Endothelial cell of umbilical vein (primary cell): ENCODE data around the gene PIGH. TPM values are rescaled to one million over a fixed set of nuclear protein-coding genes. Genes with fewer than 3 reads are reported as not detected.

Source experiments
- BruUV-seq: library from RNA; stranded (reverse); fragments of 400-500 nt; replicated peaks from 2 replicates; lab custom pipeline; 2021; lab: Mats Ljungman, UMichigan
- CTCF ChIA-PET: fragments of 300-600, 350-600 bp; sonication (Branson Sonifier 250); formaldehyde crosslinking; loops from one replicate; lab custom pipeline; 2021; ENCODE audit warnings: antibody characterized with exemption, inconsistent platforms; lab: Charles Lee
- POLR2A ChIA-PET: fragments of 300-600, 350-600 bp; sonication (Branson Sonifier 250); formaldehyde crosslinking; loops from one replicate; lab custom pipeline; 2021; ENCODE audit warnings: antibody characterized with exemption, inconsistent platforms; lab: Charles Lee
- DNase-seq: peaks from one replicate; pipeline ENCODE4 v3.0.0-alpha.2; 2011; ENCODE audit warnings: low read depth, low spot score
- FAIRE-seq: peaks from 2 replicates; lab custom pipeline; 2011; peaks lifted over from hg19 to GRCh38; lab: Jason Lieb, UNC
- H2AFZ ChIP-seq: 2 replicates; pipeline ENCODE4 v1.6.0; 2012; ENCODE audit warnings: low read depth, low read length, control low read depth, inconsistent platforms
- H3K27ac ChIP-seq: 2 replicates; pipeline ENCODE4 v1.5.1; 2011; ENCODE audit warnings: low read depth, mild to moderate bottlenecking, control low read depth, low read length, moderate library complexity; ENCODE audit not compliant: insufficient read depth
- H3K27me3 ChIP-seq, 2 experiments: 2 replicates each; pipeline versions ENCODE4 v1.6.0 to v1.6.1; 2011; ENCODE audit warnings: low read length in 2 of 2, mixed read lengths in 1 of 2; ENCODE audit not compliant: control insufficient read depth in 2 of 2, insufficient read depth in 2 of 2
- H3K36me3 ChIP-seq, 2 experiments: 2 replicates in 1 of 2; 3 replicates in 1 of 2; pipeline ENCODE4 v1.5.1; 2011; ENCODE audit warnings: low read length in 2 of 2, mild to moderate bottlenecking in 1 of 2, moderate library complexity in 1 of 2; ENCODE audit not compliant: control insufficient read depth in 2 of 2, insufficient read depth in 2 of 2; ENCODE audit errors: extremely low read depth in 1 of 2
- H3K4me1 ChIP-seq: 3 replicates; pipeline ENCODE4 v1.5.1; 2011; ENCODE audit warnings: mild to moderate bottlenecking, low read length; ENCODE audit not compliant: control insufficient read depth, insufficient read depth; ENCODE audit errors: extremely low read depth
- H3K4me2 ChIP-seq: 2 replicates; pipeline ENCODE4 v1.6.1; 2011; ENCODE audit warnings: low read length, control low read depth, mixed read lengths; ENCODE audit not compliant: insufficient read depth
- H3K4me3 ChIP-seq, 3 experiments: fragments of 200-600 bp in 1 of 3; sonication (generic), shearing (Covaris generic) in 1 of 3; replicated peaks in 1 of 3; 2 replicates each; pipeline ENCODE4 v1.5.1; 2011 to 2016; ENCODE audit warnings: control low read depth in 3 of 3, low read length in 3 of 3, mild to moderate bottlenecking in 2 of 3, inconsistent platforms in 1 of 3, low read depth in 1 of 3, moderate library complexity in 1 of 3; ENCODE audit not compliant: insufficient read depth in 1 of 3
- H3K79me2 ChIP-seq: 2 replicates; pipeline ENCODE4 v1.6.0; 2012; ENCODE audit warnings: low read length, inconsistent platforms; ENCODE audit not compliant: control insufficient read depth, insufficient read depth
- H3K9ac ChIP-seq: replicated peaks from 2 replicates; pipeline ENCODE3; 2011; ENCODE audit warnings: low read length, control low read depth; ENCODE audit not compliant: insufficient read depth; ENCODE audit errors: extremely low read depth
- H3K9me1 ChIP-seq: replicated peaks from 3 replicates; pipeline ENCODE4 v1.6.0; 2011; ENCODE audit warnings: mild to moderate bottlenecking, low read length; ENCODE audit not compliant: control insufficient read depth, insufficient read depth; ENCODE audit errors: extremely low read depth
- H3K9me3 ChIP-seq: replicated peaks from 2 replicates; pipeline ENCODE4 v1.5.1; 2012; ENCODE audit warnings: low read length, inconsistent platforms; ENCODE audit not compliant: control insufficient read depth, insufficient read depth
- H4K20me1 ChIP-seq: replicated peaks from 2 replicates; pipeline ENCODE3; 2011; ENCODE audit warnings: mild to moderate bottlenecking, low read length; ENCODE audit not compliant: control insufficient read depth, insufficient read depth; ENCODE audit errors: extremely low read depth
- CTCF ChIP-seq, 2 donors: IDR thresholded peaks; 1 replicate in 1 of 2; 2 replicates in 1 of 2; pipeline ENCODE4 v1.5.1; 2011; ENCODE audit warnings: low read length in 2 of 2, mild to moderate bottlenecking in 2 of 2, moderate library complexity in 2 of 2, control low read depth in 1 of 2, inconsistent platforms in 1 of 2, low read depth in 1 of 2; ENCODE audit not compliant: insufficient read depth in 1 of 2; ENCODE audit errors: extremely low read depth in 1 of 2
- EZH2 ChIP-seq: IDR thresholded peaks from 2 replicates; pipeline ENCODE4 v1.6.1; 2012; ENCODE audit warnings: borderline replicate concordance, low read depth, mild to moderate bottlenecking, moderate library complexity, low read length, inconsistent platforms; ENCODE audit not compliant: severe bottlenecking
- FOS ChIP-seq: IDR thresholded peaks from 2 replicates; pipeline ENCODE4 v1.6.1; 2011; ENCODE audit warnings: mild to moderate bottlenecking, low read length, moderate library complexity, borderline replicate concordance; ENCODE audit not compliant: insufficient read depth
- GATA2 ChIP-seq: IDR thresholded peaks from 2 replicates; pipeline ENCODE4 v1.7.0; 2011; ENCODE audit warnings: low read depth, mild to moderate bottlenecking, moderate library complexity, mixed read lengths, low read length; ENCODE audit not compliant: insufficient read length, insufficient read depth
- JUN ChIP-seq: IDR thresholded peaks from 2 replicates; pipeline ENCODE4 v1.6.1; 2011; ENCODE audit warnings: borderline replicate concordance, low read depth; ENCODE audit not compliant: insufficient read length, insufficient read depth
- MAX ChIP-seq: IDR thresholded peaks from 2 replicates; pipeline ENCODE4 v1.6.1; 2011; ENCODE audit not compliant: insufficient read depth, insufficient read length
- MYC ChIP-seq: IDR thresholded peaks from one replicate; pipeline ENCODE4 v1.6.1; 2011; ENCODE audit warnings: mild to moderate bottlenecking, low read depth, low read length
- POLR2A ChIP-seq: IDR thresholded peaks from 2 replicates; pipeline ENCODE4 v1.6.1; 2012; ENCODE audit warnings: low read depth, mild to moderate bottlenecking, control low read depth, low read length
- POLR2AphosphoS5 ChIP-seq: IDR thresholded peaks from 2 replicates; pipeline ENCODE4 v1.6.1; 2012; ENCODE audit warnings: low read depth, mild to moderate bottlenecking, control low read depth, low read length, moderate library complexity; ENCODE audit not compliant: insufficient read depth
- dilution Hi-C: fragments of 300-500 bp; cut with MboI; formaldehyde crosslinking; loops from one replicate; pipeline ENCODE4 v1.15.0; 2019; ENCODE audit warnings: low sequenced_read_pairs; ENCODE audit not compliant: extremely low pct_ligation_motif_present
- intact Hi-C: fragments of 100-400 bp; cut with micrococcal nuclease; formaldehyde crosslinking; loops from one replicate; pipeline ENCODE4 v1.10.0; 2022
- polyA plus RNA-seq, 4 experiments: library from polyadenylated mRNA; depleted of rRNA in 3 of 4; stranded (reverse) in 3 of 4; unstranded in 1 of 4; fragments of >200 nt; gene quantifications; 2 replicates each; pipeline versions ENCODE4 v1.2.1 to v1.2.3, GENCODE V29; 2011 to 2012; ENCODE audit warnings: missing spikeins in 1 of 4
- total RNA-seq: library from RNA; stranded (reverse); gene quantifications from 2 replicates; pipeline ENCODE4 v1.2.3, GENCODE V29; 2021

PIGH gene
- total and polyA plus RNA-seq, 2 donors (not counting 3 experiments of a cell fraction or from before 2014, with no cell fraction given), result 12.3 to 18.0 TPM

GRCh38 chr14:67582061-67582460, 18.0 kb downstream of the PIGH start:
- intact Hi-C loops, result no loop called here
- dilution Hi-C loops, result no loop called here
- FAIRE-seq, result no peak

More at GRCh38 chr14:67582061-67582460, 18.0 kb downstream of the PIGH start:
- Histone ChIP-seq H4K20me1 (no peaks in the 10 kb centered on the region), H3K9me1 (no peaks in the 10 kb centered on the region), H3K36me3 (no peaks in the 10 kb centered on the region), H3K4me2 (no peak overlapping the region), H3K4me3 (no peak overlapping the region), H3K4me1 (no peaks in the 10 kb centered on the region), H3K9ac (no peak overlapping the region), H3K27me3 (peaks cover 0 to 2% of the 10 kb centered on the region in 2 experiments), H2AFZ (no peak overlapping the region), H3K9me3 (no peaks in the 10 kb centered on the region), H3K27ac (no peak overlapping the region), H3K79me2 (no peaks in the 10 kb centered on the region)
- CTCF ChIA-PET, result interaction anchor here (1.1 to 13.7 kb wide), 8 partner anchors 9 to 155 kb away, joined by 3 to 394 read pairs (median 28); partner anchors contain the start of genes RDH11 and RDH12
- POLR2A ChIA-PET, result no interaction called here
- TF ChIP-seq FOS (no peak), POLR2AphosphoS5 (no peak), MAX (no peak), MYC (no peak), POLR2A (no peak), JUN (no peak), CTCF (IDR thresholded peaks at IDR 0.05; ENCODE audit: extremely low read depth in 1 of 2, insufficient read depth in 1 of 2, low read depth in 1 of 2, low read length in 2 of 2) (no peak), EZH2 (no peak), GATA2 (no peak)
- DNase-seq, result no peak
- no TSS peak for BruUV-seq
